ELR (cell line): ENCODE data around the gene CLTRN.
"Not testable (repeated sequence)": the region's sequence is repeated elsewhere in the genome, so short reads cannot be mapped to it uniquely, and the experiment has no call there.

Experiments used
- DNase-seq: peaks from one replicate; pipeline ENCODE4 v3.0.0-alpha.2; 2015; ENCODE audit warnings: low read depth

The CLTRN gene, protein sequence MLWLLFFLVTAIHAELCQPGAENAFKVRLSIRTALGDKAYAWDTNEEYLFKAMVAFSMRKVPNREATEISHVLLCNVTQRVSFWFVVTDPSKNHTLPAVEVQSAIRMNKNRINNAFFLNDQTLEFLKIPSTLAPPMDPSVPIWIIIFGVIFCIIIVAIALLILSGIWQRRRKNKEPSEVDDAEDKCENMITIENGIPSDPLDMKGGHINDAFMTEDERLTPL

DNA sequence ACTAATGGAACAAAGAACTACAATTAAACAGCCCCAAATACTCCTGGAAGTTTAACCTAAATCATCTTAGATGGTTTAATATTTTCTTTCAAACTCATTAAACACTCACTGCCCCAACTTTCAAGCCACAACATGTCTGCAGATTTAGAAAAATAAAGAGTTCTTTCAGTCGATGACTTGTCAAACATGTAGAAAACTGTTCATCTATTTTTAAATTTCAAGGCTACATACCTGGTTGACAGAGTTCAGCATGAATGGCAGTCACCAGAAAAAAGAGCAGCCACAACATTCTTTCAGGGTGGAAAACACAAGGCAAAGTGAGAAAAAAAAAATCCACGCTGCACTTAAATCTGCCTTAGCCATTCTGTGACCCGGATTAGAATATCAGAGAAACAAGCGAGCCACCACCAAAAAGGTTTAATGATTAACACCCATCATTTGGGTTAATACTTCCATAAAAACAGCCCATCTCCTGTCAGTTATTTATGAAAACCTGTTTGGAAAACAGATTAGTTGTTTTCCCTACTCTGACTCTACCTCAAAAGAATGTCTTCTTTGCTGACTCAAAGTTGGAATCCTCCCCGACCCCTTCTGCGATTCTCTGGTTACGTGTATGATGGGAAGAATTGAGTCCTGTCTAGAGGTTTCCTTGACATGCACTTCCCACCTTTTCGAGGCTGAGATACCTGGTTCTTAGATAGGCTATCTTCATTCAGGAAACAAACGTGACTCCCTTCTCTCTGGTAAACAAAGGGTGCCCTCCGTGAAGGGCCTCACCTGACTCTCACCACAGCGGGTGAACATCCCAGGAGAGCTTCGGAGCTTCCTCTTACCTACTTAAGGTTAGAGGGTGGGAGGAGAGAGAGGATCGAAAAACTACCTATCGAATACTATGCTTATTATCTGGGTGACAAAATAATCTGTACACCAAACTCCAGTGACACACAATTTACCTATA is at the start of gene CLTRN:
CLTRN (minus strand) TSS at position 319 of the 958 bp plus-strand sequence; CDS start at position 289, 30 bp downstream.
- DNase-seq: peak; percentile 16

DNA sequence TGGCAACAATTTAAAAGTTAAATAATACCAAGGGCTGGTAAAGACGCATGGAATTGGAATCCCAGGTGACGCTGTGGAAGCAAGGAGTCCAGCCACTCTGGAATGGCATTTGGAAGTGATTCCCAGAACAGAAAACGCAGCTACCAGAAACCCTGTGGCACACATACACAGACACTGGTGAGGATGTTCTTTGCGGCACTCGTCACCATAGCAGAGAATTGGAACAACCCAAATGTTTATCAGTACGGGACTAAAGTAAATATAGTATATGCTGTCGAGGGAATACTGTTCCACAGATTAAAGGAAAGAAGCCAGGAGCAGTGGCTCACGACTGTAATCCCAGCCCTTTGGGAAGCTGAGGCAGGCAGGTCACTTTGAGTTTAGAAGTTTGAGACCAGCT is 39.7 kb upstream of the CLTRN start:
- not testable (repeated sequence) for DNase-seq

DNA sequence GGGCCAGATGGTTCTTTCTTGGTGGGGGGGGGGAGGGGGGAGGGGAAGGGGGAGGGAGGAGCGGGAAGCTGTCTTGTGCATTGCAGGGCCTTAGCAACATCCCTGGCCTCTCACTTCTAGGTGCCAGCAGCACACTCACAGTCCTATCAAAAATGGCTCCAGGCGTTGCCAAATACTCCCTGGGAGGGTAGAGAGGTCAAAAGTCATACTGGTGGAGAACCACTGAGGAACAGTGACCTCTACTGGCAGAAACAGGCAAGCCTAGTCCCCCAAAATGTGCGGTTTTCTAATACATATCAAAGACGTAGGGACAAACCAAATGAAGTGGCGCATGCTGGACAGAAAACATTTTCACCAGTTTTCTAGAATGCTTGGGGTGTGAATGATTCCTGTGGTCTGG is 39.2 kb upstream of the CLTRN start:
- DNase-seq: not testable (repeated sequence)

DNA sequence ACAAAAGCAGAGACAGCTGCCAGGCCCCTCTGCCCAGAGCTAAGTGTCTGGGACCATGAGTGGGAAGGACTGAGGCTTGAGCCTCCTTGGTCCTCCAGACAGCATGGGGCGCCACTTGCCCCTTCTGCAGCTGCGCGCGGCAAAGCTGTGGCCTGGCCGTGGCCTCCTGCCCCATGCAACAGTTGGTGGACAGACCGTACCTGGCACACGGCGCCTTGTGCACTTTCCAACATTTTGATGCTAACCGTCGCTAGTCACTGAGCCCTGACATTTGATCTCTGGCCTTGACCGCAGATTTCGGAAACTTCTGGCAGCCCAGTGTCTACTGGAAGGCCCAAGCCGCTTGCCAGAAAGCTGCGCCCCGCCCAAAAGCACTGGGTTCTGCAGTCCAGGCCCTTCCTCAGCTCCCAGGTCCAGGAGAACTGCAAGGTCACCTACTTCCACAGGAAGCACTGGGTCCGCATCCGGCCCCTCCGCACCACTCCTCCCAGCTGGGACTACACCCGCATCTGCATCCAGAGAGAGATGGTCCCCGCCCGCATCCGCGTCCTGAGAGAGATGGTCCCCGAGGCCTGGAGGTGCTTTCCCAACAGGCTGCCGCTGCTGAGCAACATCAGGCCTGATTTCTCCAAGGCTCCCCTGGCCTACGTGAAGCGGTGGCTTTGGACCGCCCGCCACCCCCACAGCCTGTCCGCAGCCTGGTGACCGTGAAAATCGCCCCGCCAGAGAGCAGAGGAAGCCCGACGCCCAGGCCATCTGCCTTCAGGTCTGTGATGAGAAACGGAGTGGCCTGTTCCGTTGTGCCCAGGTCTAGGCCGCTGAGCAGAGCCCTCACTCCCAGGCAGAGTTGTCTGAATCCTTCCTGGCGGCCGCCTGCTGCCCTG is 38.1 kb upstream of the CLTRN start:
- DNase-seq: no peak

DNA sequence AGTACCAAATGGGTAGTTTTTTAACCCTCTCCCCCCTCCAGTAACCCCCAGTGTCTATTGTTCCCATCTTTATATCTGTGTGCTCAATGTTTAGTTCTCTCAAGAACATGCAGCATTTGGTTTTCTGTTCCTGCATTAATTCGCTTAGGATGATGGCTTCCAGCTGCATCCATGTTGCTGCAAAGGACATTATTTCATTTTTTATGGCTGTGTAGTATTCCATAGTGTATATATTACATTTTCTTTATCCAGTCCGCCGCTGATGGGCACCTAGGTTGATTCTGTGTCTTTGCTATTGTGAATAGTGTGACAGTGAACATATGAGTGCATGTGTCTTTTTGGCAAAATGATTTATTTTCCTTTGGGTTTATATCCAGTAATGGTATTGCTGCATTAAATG is 31.9 kb upstream of the CLTRN start:
- DNase-seq: no peak

DNA sequence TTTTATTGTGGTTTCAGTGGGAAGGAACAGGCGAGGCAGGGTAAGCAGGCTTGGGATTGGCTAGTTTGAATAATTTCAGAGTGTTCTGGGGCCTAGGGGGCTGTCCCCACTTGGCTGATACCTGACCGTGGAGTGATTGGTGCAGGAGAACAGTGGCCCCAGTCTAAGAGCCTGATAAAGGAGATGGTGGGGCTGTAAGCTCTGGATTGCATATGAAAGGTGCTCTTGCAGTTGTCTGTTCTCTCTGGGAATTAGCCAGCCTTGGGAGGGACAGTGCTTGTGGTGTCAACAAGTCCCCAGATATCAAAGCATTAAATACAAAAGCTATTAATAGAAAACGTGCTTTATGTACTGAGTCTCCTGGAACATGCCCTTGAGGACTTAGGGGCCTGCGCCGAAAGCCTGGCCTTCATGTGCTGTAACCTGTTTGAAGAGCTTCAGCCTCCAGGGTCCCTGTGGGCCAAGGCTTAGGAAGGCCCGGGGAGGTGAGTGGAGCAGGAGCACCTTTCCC is 30.4 kb upstream of the CLTRN start:
- no peak for DNase-seq

DNA sequence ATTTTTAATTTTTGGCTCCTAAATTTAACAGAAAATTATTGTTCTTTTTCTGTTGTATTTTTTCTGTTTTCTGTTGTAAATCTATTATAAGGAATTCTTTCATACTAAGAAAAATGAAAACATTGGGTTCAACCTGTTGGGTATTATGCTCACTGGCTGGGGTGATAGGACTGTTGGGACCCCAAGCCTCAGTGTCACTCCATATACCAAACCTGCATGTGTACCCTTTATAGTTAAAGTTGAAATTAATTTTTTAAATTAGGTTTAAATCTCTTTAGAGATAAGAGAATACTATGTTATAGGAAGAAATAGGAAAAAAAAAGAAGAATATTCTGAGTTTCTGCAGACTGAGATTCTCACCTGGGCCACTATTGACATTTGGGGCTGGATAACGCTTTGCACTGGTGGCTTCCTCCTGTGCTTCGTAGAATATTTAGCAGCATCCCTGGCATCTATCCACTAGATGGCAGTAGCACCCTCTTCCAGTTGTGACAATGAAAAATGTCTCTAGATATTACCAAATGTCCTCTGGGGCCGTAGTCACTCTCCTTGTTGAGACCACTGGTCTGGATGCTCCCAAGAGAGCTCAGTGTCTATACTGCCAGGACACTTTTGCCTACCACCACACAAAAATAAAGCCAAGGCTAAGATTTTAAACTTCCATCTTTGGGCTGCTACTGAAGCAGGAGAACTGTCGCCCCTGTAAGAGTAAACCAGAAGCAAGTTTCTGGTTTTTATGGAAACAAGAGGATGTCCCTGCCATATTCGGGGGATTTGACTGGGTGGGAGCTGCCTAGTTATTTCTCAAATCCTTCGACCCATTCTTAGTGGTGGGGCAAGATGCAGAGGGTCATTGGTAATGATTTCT is 22.4 kb upstream of the CLTRN start:
- peak; percentile 62 for DNase-seq

DNA sequence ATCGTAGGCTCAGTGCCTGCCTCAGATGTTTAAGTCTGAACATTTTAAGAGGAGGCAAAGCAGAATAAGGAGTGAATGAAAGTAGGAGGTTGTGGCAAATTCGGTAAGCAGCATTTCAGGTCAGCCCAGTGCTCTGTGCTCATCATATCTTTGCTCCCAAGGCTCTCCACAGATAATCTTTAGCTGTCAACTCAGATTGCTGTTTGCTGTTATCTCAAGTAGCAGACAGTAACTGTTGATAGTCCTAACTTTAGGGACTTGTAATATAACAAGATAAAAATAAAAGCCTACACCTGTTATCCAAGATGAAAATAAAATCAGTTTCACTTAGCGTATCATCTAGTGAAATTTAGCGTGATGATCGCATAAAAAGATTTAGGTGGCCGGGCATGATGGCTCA is 18.6 kb upstream of the CLTRN start:
- no peak for DNase-seq

DNA sequence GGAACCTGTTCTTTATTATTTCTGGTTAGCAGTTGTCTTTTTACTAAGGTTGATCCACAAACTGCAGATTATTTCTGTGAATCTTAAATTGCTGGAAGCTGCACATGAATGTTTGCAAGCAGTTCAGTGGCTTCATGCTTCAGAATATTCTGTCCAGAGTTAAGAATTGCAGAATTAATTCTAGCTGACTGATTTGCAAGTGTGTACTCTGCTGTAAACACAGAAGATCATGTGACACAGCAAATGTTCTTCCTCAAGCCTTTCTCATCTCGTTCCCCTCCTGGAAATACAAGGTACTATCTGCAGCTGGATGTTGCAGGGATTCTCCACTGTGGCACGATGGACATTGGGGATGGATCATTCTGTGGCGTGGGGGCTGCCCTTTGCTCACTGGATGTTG is 16.8 kb upstream of the CLTRN start:
- no peak for DNase-seq

DNA sequence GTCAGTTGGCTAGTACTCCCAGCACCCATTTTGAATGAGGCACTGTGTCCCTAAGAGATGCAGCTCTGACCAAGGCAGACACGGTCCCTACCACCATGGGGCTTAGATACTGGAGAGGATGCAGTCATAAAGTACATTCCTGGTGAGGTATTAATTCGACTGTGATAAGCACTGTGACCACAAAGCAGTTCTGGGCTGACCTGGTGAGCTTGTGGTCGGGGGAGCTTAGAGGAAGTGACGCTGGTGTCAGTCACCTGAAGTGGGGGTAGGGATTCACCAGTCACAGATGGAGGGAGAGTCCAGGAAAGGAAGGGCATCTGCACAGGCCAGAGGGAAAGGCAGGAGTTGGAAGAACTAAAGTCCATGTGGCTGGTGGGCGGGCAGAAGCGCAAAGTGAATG is 15.8 kb upstream of the CLTRN start:
- DNase-seq: peak; percentile 83

DNA sequence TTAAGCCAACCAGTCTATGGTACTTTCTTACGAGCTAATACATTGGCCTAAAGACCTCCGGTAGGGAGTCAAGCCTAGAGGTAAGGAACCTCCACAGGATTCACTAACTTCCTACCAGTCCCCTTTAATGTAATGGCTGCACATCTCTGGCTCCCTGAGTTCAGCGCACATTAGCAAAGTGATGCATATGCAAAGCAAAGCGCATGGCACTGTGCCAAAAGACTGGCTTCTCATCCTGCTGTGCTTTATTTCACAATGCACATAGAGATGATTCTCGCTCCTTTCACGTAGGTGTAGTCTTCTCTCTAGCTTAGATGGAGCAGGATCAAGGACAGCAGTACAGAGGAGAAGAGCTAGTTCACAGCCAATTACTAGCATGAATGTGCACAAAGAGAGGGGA is 14.6 kb upstream of the CLTRN start:
- DNase-seq: peak; percentile 17

DNA sequence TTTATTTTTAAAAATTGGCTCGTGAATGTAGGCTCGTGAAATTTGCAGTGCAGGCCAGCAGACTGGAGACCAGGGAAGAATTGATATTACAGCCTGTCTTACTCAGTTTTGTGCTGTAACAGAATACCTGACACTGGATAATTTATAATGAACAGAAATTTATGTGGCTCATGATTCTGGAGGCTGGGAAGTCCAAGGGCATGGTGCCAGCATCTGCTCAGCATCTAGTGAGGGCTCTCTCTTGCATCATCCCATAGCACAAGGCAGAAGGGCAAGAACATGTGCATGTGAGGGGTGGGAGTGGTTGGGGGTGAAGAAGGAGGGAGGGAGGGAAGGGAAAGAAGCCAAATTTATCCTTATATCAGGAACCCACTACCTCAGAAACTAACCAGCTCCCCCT is 13.7 kb upstream of the CLTRN start:
- no peak for DNase-seq

DNA sequence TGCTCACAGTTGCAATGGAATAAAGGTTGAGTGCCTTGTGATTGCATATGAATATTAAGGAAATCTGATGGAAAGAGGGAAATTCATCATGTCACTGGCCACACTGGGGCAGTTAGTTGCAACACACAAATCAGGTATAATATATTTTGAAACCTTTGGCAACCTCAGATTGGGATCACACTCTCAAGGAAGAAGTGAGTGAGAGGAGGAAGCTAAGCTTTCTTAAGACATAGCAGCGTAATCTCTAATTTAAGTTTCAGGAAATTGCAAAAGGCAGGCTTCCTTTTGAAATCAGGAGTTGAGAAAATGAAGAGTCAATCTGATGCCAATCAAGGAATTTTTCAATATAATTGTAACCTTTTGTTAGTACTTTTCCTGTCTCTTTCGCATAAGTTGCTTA is 12.3 kb upstream of the CLTRN start:
- no peak for DNase-seq

DNA sequence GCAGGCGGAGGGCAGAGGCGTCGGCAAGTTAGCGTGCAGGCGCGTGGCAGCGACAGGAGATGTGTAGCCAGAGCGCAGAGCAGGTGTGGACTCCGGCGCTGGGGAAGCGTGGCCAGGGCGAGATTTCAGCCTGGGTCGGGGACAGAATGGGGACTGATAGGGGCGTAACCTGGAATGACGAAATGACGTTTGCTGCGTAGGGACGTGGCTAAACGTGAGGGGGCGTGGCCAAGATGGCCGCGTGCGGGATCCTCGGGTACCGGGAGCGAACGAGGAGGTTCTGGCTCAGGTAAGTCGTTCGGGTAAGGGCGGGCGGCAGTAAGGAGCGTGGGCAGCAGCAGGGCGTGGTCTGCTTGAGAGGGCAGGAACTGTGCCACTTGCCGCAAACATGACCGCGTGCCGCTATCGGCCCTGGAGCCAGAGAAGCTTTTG is 10.9 kb upstream of the CLTRN start:
- DNase-seq: peak; percentile 80

DNA sequence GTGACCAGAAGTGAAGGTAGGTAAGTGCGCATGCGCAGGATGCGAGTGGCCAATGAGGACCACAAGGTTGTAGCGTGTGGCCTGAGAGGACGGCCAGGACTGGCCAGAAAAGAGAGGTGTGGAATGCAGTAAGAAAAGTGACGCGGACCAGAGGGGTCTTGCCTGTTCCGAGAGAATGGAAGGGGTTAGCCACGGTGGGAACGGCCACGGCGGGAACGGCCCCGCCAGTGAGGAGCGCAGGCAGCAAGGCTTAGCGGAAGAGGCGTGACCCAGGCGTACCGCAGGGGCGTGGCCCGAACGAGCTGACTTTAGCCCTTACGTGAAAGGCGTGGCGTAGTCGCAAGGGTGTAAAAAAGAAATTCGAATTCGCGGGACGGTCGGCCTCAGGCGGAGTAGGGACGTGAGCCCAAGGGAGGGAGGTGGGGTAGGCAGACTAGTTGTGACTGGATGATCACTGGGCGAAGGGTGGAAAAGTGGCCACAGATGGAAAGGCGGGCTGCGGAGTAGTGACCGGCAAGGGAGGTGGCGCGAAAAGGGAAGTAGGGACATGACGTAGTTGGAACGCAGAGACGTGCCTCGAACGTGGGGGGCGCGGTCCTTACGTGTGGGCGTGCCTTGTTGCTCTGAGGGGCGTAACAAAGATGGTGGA is 10.4 kb upstream of the CLTRN start:
- DNase-seq: peak; percentile 91

DNA sequence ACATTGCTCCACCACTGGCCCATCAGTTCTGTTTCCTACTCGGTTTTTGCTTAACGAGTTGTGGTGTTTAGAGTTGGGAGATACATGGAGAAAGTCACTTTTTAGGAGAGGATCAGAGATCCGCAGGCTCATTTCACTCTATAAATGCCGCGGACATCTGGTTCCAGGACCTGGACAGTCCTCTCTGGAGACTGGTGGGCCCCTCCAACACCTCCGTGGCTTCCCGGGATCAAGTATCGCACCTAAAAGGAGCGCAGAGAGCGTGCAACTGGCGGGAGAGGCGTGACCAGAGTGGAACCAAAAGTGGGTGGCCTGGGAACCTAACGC is 9.9 kb upstream of the CLTRN start:
- DNase-seq: no peak

DNA sequence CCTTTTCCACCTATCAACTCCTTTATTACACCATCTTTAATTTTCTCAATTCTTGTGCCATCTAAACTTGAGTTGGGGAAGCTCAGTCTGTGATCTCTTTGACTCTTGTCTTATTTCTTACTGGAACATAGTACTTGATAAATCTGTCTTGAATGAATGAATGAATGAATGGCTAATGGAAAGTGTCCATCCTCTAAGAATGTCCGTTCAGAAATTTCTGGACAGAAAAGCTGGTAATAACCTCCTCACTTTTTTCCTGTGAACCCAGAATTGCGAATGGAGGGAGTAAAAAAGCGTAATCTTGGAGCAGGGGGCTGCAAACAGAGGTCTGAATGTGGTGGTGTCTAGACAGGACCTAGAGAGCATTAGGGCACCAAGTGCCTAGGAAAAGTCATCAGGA is 9.4 kb upstream of the CLTRN start:
- DNase-seq: no peak

DNA sequence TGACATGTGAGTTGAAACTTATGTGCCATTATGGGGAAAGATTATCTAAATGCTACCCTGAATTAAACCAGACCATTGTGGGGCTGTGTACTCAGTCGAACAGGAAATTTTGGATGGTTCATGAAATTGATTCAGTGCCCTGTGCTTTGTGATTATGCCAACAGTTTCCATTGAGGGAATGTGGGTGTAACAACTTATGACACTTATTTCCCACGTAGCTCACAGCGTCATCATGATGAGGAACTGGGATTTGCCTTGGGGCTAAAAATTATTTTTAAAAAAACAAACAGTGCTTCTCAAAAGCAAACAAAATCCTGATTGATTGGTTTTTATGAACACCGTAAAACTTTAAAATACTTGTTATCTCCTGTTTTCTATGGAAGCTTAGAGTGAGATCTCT is 8.3 kb upstream of the CLTRN start:
- no peak for DNase-seq

DNA sequence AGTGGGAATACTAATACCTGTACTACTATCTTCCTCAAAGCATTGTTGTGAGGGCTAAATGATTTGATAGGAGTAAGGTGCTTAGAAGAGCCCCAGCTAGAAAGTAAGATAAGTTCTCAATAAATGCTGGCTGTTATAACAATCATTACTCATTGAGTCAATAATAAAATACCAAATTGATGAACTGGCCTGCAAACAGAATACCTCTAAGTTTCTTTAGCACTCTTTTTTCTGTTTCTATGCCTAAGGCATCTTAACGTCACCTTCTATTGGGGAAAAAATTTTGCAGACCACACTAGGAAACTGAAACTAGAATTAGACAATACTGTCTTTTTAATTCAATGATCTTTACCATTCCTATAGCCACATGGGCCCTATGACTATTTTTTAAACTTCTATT is 1.2 kb downstream of the CLTRN start:
- peak; percentile 8 for DNase-seq

DNA sequence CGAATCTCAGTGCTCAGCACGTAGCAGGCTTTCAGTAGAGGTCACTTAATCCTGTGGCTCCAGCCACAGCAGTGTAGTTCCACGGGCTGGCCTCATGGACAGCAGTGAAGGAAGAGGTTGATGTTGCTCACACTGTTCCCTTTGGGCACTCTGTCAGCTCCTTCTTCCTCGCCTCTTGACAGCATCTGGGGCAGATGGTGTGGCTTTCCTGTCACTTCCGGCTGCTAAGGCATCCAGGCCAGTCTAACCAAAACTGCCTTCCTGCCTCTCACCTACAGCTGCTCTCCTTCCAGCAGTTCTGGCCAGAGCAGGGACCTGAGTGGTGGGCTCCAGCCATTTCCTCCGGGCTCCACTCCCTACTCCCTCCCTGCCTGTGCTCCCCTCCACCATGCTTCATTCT is 9.8 kb downstream of the CLTRN start:
- not testable (repeated sequence) for DNase-seq

DNA sequence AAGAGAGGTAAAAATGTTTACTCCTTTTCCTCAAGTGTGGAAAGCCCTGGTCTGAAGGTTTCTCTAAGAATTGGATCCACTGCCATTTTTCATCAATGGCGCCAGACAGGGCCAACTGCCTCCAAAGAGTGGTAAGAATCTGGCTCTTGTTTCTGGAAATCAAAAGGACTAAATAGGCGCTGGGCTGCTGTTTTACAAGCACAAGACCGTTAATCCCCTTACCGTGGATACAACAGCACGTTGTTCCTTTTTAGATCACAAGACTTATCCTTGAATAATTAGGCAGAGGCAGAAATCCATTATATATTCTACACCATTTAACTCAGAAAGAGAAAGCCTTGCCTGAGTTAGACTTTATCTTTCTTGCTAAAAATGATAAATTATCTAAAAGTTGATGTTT is 10.6 kb downstream of the CLTRN start:
- no peak for DNase-seq
